Smooth muscle cell (in vitro differentiated cells): ENCODE measurements around the gene XPO1. TPM values are rescaled to one million over a fixed set of nuclear protein-coding genes. Genes with fewer than 3 reads are reported as not detected.
"Not testable (repeated sequence)": the region's sequence is repeated elsewhere in the genome, so short reads cannot be mapped to it uniquely, and the experiment has no call there.

Experiments used
- DNase-seq: peaks from one replicate; lab custom pipeline; 2025; ENCODE audit not compliant: unreplicated experiment; lab: John Stamatoyannopoulos, UW
- H2AFZ ChIP-seq: fragments of 200-600 bp; sonication (generic); 2 replicates; pipeline ENCODE4 v1.6.0; 2016; ENCODE audit warnings: antibody characterized with exemption, low read depth, mild to moderate bottlenecking
- H3F3A ChIP-seq: fragments of 200-600 bp; sonication (generic); 2 replicates; pipeline ENCODE4 v1.6.0; 2017; ENCODE audit warnings: antibody characterized with exemption, low read depth
- H3K27ac ChIP-seq: fragments of 200-600 bp; sonication (generic); 2 replicates; pipeline ENCODE4 v1.5.1; 2016; ENCODE audit warnings: low read depth, mild to moderate bottlenecking
- H3K27me3 ChIP-seq: fragments of 200-600 bp; sonication (generic); 2 replicates; pipeline ENCODE4 v1.6.1; 2016; ENCODE audit warnings: low read depth, mild to moderate bottlenecking
- H3K36me3 ChIP-seq: fragments of 200-600 bp; sonication (generic); 2 replicates; pipeline ENCODE4 v1.5.1; 2016; ENCODE audit warnings: low read depth
- H3K4me1 ChIP-seq: fragments of 200-600 bp; sonication (generic); 2 replicates; pipeline ENCODE4 v1.5.1; 2016; ENCODE audit warnings: low read depth
- H3K4me2 ChIP-seq: fragments of 200-600 bp; sonication (generic); 2 replicates; pipeline ENCODE4 v1.6.0; 2016; ENCODE audit warnings: mild to moderate bottlenecking
- H3K4me3 ChIP-seq: fragments of 200-600 bp; sonication (generic); 2 replicates; pipeline ENCODE4 v1.5.1; 2016; ENCODE audit warnings: mild to moderate bottlenecking
- H3K79me2 ChIP-seq: fragments of 200-600 bp; sonication (generic); 2 replicates; pipeline ENCODE4 v1.6.0; 2016; ENCODE audit warnings: low read depth, mild to moderate bottlenecking
- H3K9ac ChIP-seq: fragments of 200-600 bp; sonication (generic); 2 replicates; pipeline ENCODE4 v1.6.0; 2016; ENCODE audit warnings: low read depth
- H3K9me3 ChIP-seq: fragments of 200-600 bp; sonication (generic); replicated peaks from 2 replicates; pipeline ENCODE4 v1.5.1; 2016; ENCODE audit warnings: low read depth
- H4K20me1 ChIP-seq: fragments of 200-600 bp; sonication (generic); 2 replicates; pipeline ENCODE4 v1.6.0; 2016; ENCODE audit warnings: low read depth
- WGBS: methylation state at CpG from one replicate; pipeline ENCODE4 v1.1.7; 2016; ENCODE audit warnings: low lambda C conversion rate; 5-methylcytosine and 5-hydroxymethylcytosine counted together
- polyA plus RNA-seq: library from polyadenylated mRNA; unstranded; fragments of >200 nt; fragmentation: Nextera tagmentation; extraction: Ambion mirVana; gene quantifications from 2 replicates; pipeline ENCODE4 v1.2.1, GENCODE V29; 2016
- total RNA-seq: library from RNA; depleted of rRNA; stranded (reverse); fragments of >200 nt; gene quantifications from 2 replicates; pipeline ENCODE4 v1.2.3, GENCODE V29; 2014
- TF ChIP-seq, protein P1 (sequence below): fragments of 200-600 bp; sonication (generic); IDR thresholded peaks from 2 replicates; pipeline ENCODE4 v1.5.1; 2017; ENCODE audit warnings: borderline replicate concordance, mild to moderate bottlenecking, antibody characterized with exemption; ENCODE audit not compliant: insufficient read depth, poor library complexity, severe bottlenecking

Gene XPO1
- total and polyA plus RNA-seq, 2 experiments from 2014 or later = 42.6 to 449 TPM

DNA sequence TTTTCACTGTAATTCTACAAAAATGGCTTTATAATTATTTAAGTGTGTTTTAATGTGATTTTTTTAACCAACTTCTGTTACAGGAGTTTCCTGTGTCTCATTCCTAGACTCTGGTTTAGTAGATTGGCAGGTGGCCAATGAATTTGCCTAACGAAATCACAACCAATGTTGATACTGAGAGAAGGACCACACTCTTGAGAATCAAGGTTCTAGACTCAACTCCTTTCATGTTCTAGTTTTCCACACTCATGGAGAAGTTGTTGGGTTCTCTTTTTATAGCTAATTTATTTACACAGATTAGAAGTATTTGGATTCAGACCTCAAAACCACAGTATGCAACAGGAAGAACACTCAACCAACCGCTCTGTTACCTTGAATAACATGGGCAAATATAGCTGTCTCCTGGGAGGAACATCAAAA, 44.6 kb downstream of the XPO1 start:
- no peak overlapping the region for H3K4me3 ChIP-seq
- H4K20me1 ChIP-seq = peaks cover 24% of the 10 kb centered on the region
- TF ChIP-seq, protein P1, sequence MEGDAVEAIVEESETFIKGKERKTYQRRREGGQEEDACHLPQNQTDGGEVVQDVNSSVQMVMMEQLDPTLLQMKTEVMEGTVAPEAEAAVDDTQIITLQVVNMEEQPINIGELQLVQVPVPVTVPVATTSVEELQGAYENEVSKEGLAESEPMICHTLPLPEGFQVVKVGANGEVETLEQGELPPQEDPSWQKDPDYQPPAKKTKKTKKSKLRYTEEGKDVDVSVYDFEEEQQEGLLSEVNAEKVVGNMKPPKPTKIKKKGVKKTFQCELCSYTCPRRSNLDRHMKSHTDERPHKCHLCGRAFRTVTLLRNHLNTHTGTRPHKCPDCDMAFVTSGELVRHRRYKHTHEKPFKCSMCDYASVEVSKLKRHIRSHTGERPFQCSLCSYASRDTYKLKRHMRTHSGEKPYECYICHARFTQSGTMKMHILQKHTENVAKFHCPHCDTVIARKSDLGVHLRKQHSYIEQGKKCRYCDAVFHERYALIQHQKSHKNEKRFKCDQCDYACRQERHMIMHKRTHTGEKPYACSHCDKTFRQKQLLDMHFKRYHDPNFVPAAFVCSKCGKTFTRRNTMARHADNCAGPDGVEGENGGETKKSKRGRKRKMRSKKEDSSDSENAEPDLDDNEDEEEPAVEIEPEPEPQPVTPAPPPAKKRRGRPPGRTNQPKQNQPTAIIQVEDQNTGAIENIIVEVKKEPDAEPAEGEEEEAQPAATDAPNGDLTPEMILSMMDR = no peak
- H3K79me2 ChIP-seq = peaks cover 39% of the 10 kb centered on the region
- H3K27ac ChIP-seq = no peak overlapping the region
- H3K4me2 ChIP-seq = no peak overlapping the region
- H2AFZ ChIP-seq = no peak overlapping the region
- H3K36me3 ChIP-seq = peaks cover 62% of the 10 kb centered on the region
- H3K27me3 ChIP-seq = no peaks in the 10 kb centered on the region
- no peaks in the 10 kb centered on the region for H3K9me3 ChIP-seq
- DNase-seq = no peak
- 93% methylated on average over 2 of the region's 2 CpGs for WGBS
- no peaks in the 10 kb centered on the region for H3K4me1 ChIP-seq
- H3K9ac ChIP-seq = no peak overlapping the region
- no peaks in the 10 kb centered on the region for H3F3A ChIP-seq

DNA sequence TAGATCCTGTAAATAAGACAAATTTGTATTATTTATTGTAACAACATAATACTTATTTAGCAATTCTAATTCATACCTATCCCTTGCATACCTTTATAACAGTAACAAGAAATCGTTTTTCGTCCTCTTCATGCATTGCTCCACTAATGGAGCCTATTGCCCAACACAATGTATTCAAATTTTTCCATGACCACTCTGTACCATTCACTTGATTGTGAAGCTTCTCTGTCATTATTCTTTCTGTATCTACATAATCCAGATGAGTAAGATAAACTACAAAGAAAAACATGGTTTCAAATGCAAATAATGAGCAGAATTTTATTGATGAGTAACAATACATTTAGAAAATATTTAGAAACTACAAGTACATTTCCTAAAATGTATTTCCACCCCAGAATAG, 45.7 kb downstream of the XPO1 start:
- Histone ChIP-seq H3K27ac (no peak overlapping the region), H3K4me1 (no peaks in the 10 kb centered on the region), H2AFZ (no peak overlapping the region), H3K4me2 (no peak overlapping the region), H3K79me2 (peaks cover 36% of the 10 kb centered on the region), H4K20me1 (peaks cover 28% of the 10 kb centered on the region), H3K9me3 (no peaks in the 10 kb centered on the region), H3F3A (no peaks in the 10 kb centered on the region), H3K4me3 (no peak overlapping the region), H3K9ac (no peak overlapping the region), H3K36me3 (peaks cover 64% of the 10 kb centered on the region), H3K27me3 (no peaks in the 10 kb centered on the region)
- TF ChIP-seq, protein P1 = no peak
- WGBS = 100% methylated on average over 2 of the region's 2 CpGs
- DNase-seq = no peak

DNA sequence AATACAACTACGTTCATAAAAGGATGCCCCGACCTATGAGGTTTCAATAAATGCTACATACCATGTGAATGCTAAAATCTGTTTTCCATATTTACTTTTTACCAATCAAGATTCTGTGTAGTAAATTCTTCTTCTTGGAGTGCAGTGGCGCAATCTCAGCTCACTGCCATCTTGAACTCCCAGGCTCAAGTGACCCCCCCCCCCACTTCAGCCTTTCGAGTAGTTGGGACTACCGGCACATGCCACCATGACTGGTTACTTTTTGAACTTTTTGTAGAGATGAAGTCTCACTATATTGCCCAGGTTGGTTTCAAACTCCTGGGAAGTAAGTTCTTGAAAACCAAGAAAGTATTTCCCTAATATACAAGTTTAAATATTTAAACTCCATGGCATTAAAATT, 52.9 kb downstream of the XPO1 start:
- H3K36me3 ChIP-seq = peaks cover 37% of the 10 kb centered on the region
- H3K4me2 ChIP-seq = no peak overlapping the region
- peaks cover 46% of the 10 kb centered on the region for H3K79me2 ChIP-seq

DNA sequence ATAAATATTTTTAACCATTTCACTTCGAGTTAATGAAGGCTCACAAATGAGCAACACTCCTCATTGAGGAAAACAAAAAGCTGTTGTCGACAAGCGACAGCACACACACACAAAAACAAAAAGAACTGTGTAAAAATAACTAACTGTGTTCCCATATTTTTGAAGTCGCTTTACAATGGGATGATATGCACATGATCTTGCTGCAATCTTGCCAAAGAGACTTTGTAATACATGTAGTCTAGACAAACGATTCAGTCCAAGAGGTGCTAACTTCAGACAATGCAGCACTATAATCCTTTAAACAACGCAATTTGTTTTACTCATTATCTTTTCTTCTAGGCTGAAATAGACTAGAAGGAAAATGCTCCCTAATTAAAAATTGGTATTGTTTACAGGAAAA, 60.1 kb downstream of the XPO1 start:
- no peak overlapping the region for H3K4me2 ChIP-seq
- H3K27me3 ChIP-seq = no peaks in the 10 kb centered on the region
- peaks cover 19% of the 10 kb centered on the region for H3K79me2 ChIP-seq
- H3K36me3 ChIP-seq = peaks cover 19% of the 10 kb centered on the region
- TF ChIP-seq, protein P1 = no peak
- H3K4me3 ChIP-seq = no peak overlapping the region
- H2AFZ ChIP-seq = no peak overlapping the region
- no peaks in the 10 kb centered on the region for H3K4me1 ChIP-seq
- no peak overlapping the region for H3K9ac ChIP-seq
- H3K27ac ChIP-seq = peak overlapping the region; percentile 27
- peaks cover 25% of the 10 kb centered on the region for H3F3A ChIP-seq
- H4K20me1 ChIP-seq = peaks cover 8% of the 10 kb centered on the region
- DNase-seq = no peak
- H3K9me3 ChIP-seq = no peaks in the 10 kb centered on the region
- WGBS = 93% methylated on average over 6 of the region's 6 CpGs

More for the DNA sequence above, 52.9 kb downstream of the XPO1 start:
- no peak for DNase-seq
- TF ChIP-seq, protein P1 = no peak
- Histone ChIP-seq H3K4me1 (no peaks in the 10 kb centered on the region), H3K27ac (no peak overlapping the region), H4K20me1 (peaks cover 41% of the 10 kb centered on the region), H3K9ac (no peak overlapping the region), H3F3A (peaks cover 19% of the 10 kb centered on the region), H3K9me3 (no peaks in the 10 kb centered on the region), H2AFZ (no peak overlapping the region), H3K27me3 (no peaks in the 10 kb centered on the region), H3K4me3 (no peak overlapping the region)
- 99% methylated on average over 5 of the region's 5 CpGs for WGBS

DNA sequence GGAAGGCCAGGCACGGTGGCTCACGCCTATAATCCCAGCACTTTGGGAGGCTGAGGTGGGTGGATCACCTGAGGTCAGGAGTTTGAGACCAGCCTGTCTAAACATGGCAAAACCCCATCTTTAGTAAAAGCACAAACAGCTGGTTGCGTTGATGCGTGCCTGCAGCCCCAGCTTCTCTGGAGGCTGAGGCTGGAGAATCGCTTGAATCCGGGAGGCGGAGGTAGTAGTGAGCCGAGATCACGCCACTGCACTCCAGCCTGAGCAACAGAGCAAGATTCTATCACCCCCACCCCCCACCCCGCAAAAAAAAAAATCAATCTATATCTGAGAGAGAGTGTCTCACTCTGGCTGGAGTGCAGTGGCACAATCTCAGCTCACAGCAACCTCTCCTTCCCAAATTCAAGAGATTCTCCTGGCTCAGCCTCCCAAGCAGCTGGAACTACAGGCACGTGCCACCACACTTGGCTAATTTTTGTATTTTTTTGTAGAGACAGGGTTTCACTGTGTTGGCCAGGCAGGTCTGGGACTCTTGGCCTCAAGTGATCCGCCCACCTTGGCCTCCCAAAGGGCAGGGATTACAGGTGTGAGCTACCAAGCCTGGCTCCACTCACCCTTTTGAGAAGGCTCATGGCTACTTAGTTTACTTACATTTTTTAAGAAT, 61.1 kb downstream of the XPO1 start:
- not testable (repeated sequence) for H3K27me3 ChIP-seq, H3K4me1 ChIP-seq, H4K20me1 ChIP-seq, H3K9ac ChIP-seq, H3K9me3 ChIP-seq, H2AFZ ChIP-seq, H3K4me3 ChIP-seq, DNase-seq, H3K4me2 ChIP-seq
- 97% methylated on average over 12 of the region's 12 CpGs for WGBS
- Histone ChIP-seq H3K36me3 (peaks cover 11% of the 10 kb centered on the region), H3K27ac (peak overlapping the region; percentile 27), H3K79me2 (peaks cover 23% of the 10 kb centered on the region), H3F3A (peaks cover 22% of the 10 kb centered on the region)
